PC-3 (cell line): Measurements from ENCODE around the gene RTN4RL2. TPM values are rescaled to one million over a fixed set of nuclear protein-coding genes. Genes with fewer than 3 reads are reported as not detected.
A peak's percentile ranks its signal among the peaks of the same experiment; 100 is the strongest.

Experiments
- ATAC-seq: fragments of 200-7000 bp; cut with Tn5 transposase; 2 replicates; pipeline ENCODE4 v1.9.1; 2020; ENCODE audit warnings: mild to moderate bottlenecking, moderate library complexity
- BruUV-seq: library from RNA; stranded (reverse); fragments of 400-500 nt; replicated peaks from 2 replicates; lab custom pipeline; 2021; lab: Mats Ljungman, UMichigan
- CTCF ChIA-PET: fragments of 300-600 bp; sonication (Branson Sonifier 250); formaldehyde crosslinking; loops from one replicate; lab custom pipeline; 2022; ENCODE audit warnings: antibody characterized with exemption; lab: Charles Lee
- POLR2A ChIA-PET: fragments of 300-600 bp; sonication (Branson Sonifier 250); formaldehyde crosslinking; loops from one replicate; lab custom pipeline; 2022; ENCODE audit warnings: antibody characterized with exemption; ENCODE audit not compliant: unreplicated experiment; lab: Charles Lee
- DNase-seq: peaks from one replicate; pipeline ENCODE4 v3.0.0-alpha.2; 2015
- H2AFZ ChIP-seq: fragments of 300-600 bp; sonication (generic); 2 replicates; pipeline ENCODE4 v1.6.0; 2016; ENCODE audit warnings: antibody characterized with exemption, low read length
- H3F3A ChIP-seq: fragments of 300-600 bp; sonication (generic); one replicate; pipeline ENCODE4 v1.6.0; 2017; ENCODE audit warnings: antibody characterized with exemption, low read length, control low read depth, mild to moderate bottlenecking; ENCODE audit not compliant: unreplicated experiment
- H3K27ac ChIP-seq: fragments of 300-600 bp; sonication (generic); 2 replicates; pipeline ENCODE4 v1.5.1; 2016; ENCODE audit warnings: mild to moderate bottlenecking, low read length
- H3K27me3 ChIP-seq: fragments of 300-600 bp; sonication (generic); 2 replicates; pipeline ENCODE4 v1.6.1; 2016; ENCODE audit warnings: low read length, mixed read lengths
- H3K36me3 ChIP-seq: fragments of 300-600 bp; sonication (generic); 2 replicates; pipeline ENCODE4 v1.6.1; 2016; ENCODE audit warnings: low read depth, mixed run types, low read length, mixed read lengths
- H3K4me1 ChIP-seq: fragments of 300-600 bp; sonication (generic); 2 replicates; pipeline ENCODE4 v1.5.1; 2016; ENCODE audit warnings: low read length; ENCODE audit not compliant: insufficient read depth
- H3K4me2 ChIP-seq: fragments of 300-600 bp; sonication (generic); 2 replicates; pipeline ENCODE4 v1.6.0; 2016; ENCODE audit warnings: low read length
- H3K4me3 ChIP-seq: fragments of 300-600 bp; sonication (generic); 2 replicates; pipeline ENCODE4 v1.5.1; 2016; ENCODE audit warnings: mild to moderate bottlenecking, low read length, mixed read lengths
- H3K79me2 ChIP-seq: fragments of 300-600 bp; sonication (generic); 2 replicates; pipeline ENCODE4 v1.6.1; 2017; ENCODE audit warnings: low read length, mixed read lengths
- H3K9ac ChIP-seq: fragments of 300-600 bp; sonication (generic); 2 replicates; pipeline ENCODE4 v1.6.0; 2016; ENCODE audit warnings: mild to moderate bottlenecking, low read length
- H3K9me2 ChIP-seq: fragments of 300-600 bp; sonication (generic); replicated peaks from 2 replicates; pipeline ENCODE4 v1.6.1; 2016; ENCODE audit warnings: mixed run types, low read length, mixed read lengths
- H3K9me3 ChIP-seq: fragments of 300-600 bp; sonication (generic); 2 replicates; pipeline ENCODE4 v1.6.1; 2016; ENCODE audit warnings: low read length, mixed read lengths
- H4K20me1 ChIP-seq: fragments of 300-600 bp; sonication (generic); 2 replicates; pipeline ENCODE4 v1.6.1; 2016; ENCODE audit warnings: low read length, mixed read lengths
- EZH2 ChIP-seq: fragments of 300-600 bp; sonication (generic); IDR thresholded peaks from one replicate; pipeline ENCODE4 v1.6.1; 2017; ENCODE audit warnings: antibody characterized with exemption, mild to moderate bottlenecking, low read length; ENCODE audit not compliant: unreplicated experiment
- EZH2phosphoT487 ChIP-seq: fragments of 300-600 bp; sonication (generic); IDR thresholded peaks from 2 replicates; pipeline ENCODE4 v1.6.1; 2018; ENCODE audit warnings: mild to moderate bottlenecking, antibody characterized with exemption, low read length, borderline replicate concordance
- intact Hi-C: fragments of 100-400 bp; cut with micrococcal nuclease; formaldehyde crosslinking; loops from 2 replicates; pipeline ENCODE4 v1.9.0; 2023
- total RNA-seq: library from RNA; depleted of rRNA; stranded (reverse); fragments of >200 nt; gene quantifications from 2 replicates; pipeline ENCODE4 v1.2.3, GENCODE V29; 2014
- TF ChIP-seq, protein P1 (sequence below): fragments of 300-600 bp; sonication (generic); conservative IDR thresholded peaks from 2 replicates; pipeline ENCODE4 v1.5.1; 2017; ENCODE audit warnings: antibody characterized with exemption, low read depth, mild to moderate bottlenecking, low read length

The RTN4RL2 gene
- total RNA-seq, 1 experiment from 2014 or later = 3.5 TPM

- Histone ChIP-seq H3K4me3 (no peak overlapping the region), H3F3A (peaks cover 3% of the 10 kb centered on the region), H3K27ac (peak overlapping the region; percentile 70), H2AFZ (0 out of 2 replicates have a peak overlapping the region, but pooled peaks have one; percentile 1), H3K9me2 (no peaks in the 10 kb centered on the region), H4K20me1 (no peaks in the 10 kb centered on the region), H3K9me3 (no peaks in the 10 kb centered on the region), H3K79me2 (no peaks in the 10 kb centered on the region), H3K9ac (peak overlapping the region; percentile 19; the same call in 1 of the 2 replicates), H3K4me1 (peaks cover 34% of the 10 kb centered on the region), H3K27me3 (no peaks in the 10 kb centered on the region), H3K4me2 (peak overlapping the region; percentile 31), H3K36me3 (no peaks in the 10 kb centered on the region)
- intact Hi-C loops = no loop called here
- BruUV-seq = no TSS peak
- ATAC-seq (peak; percentile 68), DNase-seq (peak; percentile 91)
- ChIA-PET CTCF (interaction anchor here (0.6 kb wide), 1 partner anchor 10 kb away, joined by 4 read pairs; no protein-coding TSS in a partner anchor), POLR2A (no interaction called here)
- TF ChIP-seq, protein P1, sequence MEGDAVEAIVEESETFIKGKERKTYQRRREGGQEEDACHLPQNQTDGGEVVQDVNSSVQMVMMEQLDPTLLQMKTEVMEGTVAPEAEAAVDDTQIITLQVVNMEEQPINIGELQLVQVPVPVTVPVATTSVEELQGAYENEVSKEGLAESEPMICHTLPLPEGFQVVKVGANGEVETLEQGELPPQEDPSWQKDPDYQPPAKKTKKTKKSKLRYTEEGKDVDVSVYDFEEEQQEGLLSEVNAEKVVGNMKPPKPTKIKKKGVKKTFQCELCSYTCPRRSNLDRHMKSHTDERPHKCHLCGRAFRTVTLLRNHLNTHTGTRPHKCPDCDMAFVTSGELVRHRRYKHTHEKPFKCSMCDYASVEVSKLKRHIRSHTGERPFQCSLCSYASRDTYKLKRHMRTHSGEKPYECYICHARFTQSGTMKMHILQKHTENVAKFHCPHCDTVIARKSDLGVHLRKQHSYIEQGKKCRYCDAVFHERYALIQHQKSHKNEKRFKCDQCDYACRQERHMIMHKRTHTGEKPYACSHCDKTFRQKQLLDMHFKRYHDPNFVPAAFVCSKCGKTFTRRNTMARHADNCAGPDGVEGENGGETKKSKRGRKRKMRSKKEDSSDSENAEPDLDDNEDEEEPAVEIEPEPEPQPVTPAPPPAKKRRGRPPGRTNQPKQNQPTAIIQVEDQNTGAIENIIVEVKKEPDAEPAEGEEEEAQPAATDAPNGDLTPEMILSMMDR = no peak
- TF ChIP-seq EZH2 (no peak), EZH2phosphoT487 (no peak)
Measured at GRCh38 chr11:57434640-57435546, 25.4 kb upstream of the RTN4RL2 start.

GRCh38 chr11:57436031-57436430 lies 24.3 kb upstream of the RTN4RL2 start:
- H3F3A ChIP-seq = peaks cover 3% of the 10 kb centered on the region
- CTCF ChIA-PET = no interaction called here
- H3K27me3 ChIP-seq = no peaks in the 10 kb centered on the region
- H3K9me2 ChIP-seq = no peaks in the 10 kb centered on the region
- H2AFZ ChIP-seq = no peak overlapping the region
- no peak for DNase-seq
- no peaks in the 10 kb centered on the region for H3K9me3 ChIP-seq
- peaks cover 41% of the 10 kb centered on the region for H3K4me1 ChIP-seq
- no TSS peak for BruUV-seq
- POLR2A ChIA-PET = no interaction called here
- ATAC-seq = no peak
- TF ChIP-seq, protein P1 = no peak
- TF ChIP-seq EZH2 (no peak), EZH2phosphoT487 (no peak)
- no peaks in the 10 kb centered on the region for H4K20me1 ChIP-seq
- H3K4me3 ChIP-seq = no peak overlapping the region
- H3K27ac ChIP-seq = no peak overlapping the region
- intact Hi-C loops = no loop called here
- H3K9ac ChIP-seq = no peak overlapping the region
- no peaks in the 10 kb centered on the region for H3K79me2 ChIP-seq
- H3K4me2 ChIP-seq = no peak overlapping the region
- no peaks in the 10 kb centered on the region for H3K36me3 ChIP-seq
